NOMO-1 (cell line): ENCODE data around the gene KCNIP4.
"Not testable (repeated sequence)": the region's sequence is repeated elsewhere in the genome, so short reads cannot be mapped to it uniquely, and the experiment has no call there.

Experiments used
- DNase-seq, 2 experiments: peaks; one replicate each; lab custom pipeline; 2025; ENCODE audit not compliant: unreplicated experiment in 2 of 2; lab: John Stamatoyannopoulos, UW

KCNIP4 gene

GRCh38 chr4:21380861-21381260 is 567.7 kb downstream of the KCNIP4 start:
- no peak for DNase-seq

GRCh38 chr4:21377046-21377445 is 571.5 kb downstream of the KCNIP4 start:
- no peak for DNase-seq

- no peak for DNase-seq
Measured at GRCh38 chr4:21376176-21376575, 572.4 kb downstream of the KCNIP4 start.

- no peak for DNase-seq
Measured at GRCh38 chr4:21374641-21375368, 573.8 kb downstream of the KCNIP4 start.

- no peak for DNase-seq
Measured at GRCh38 chr4:21367567-21367966, 581.0 kb downstream of the KCNIP4 start.

- no peak for DNase-seq
Measured at GRCh38 chr4:21366840-21367239, 581.7 kb downstream of the KCNIP4 start.

- no peak for DNase-seq
Measured at GRCh38 chr4:21366312-21366711, 582.3 kb downstream of the KCNIP4 start.

- DNase-seq, result no peak
Measured at GRCh38 chr4:21363701-21364100, 584.9 kb downstream of the KCNIP4 start.

GRCh38 chr4:21352354-21352753 is 596.2 kb downstream of the KCNIP4 start:
- not testable (repeated sequence) for DNase-seq

GRCh38 chr4:21347142-21347541 is 601.4 kb downstream of the KCNIP4 start:
- DNase-seq, result no peak

GRCh38 chr4:21327976-21328700 is 620.4 kb downstream of the KCNIP4 start:
- DNase-seq, result no peak

- no peak for DNase-seq
Measured at GRCh38 chr4:21320034-21320433, 628.5 kb downstream of the KCNIP4 start.

GRCh38 chr4:21307709-21308108 is 640.9 kb downstream of the KCNIP4 start:
- DNase-seq, result no peak

GRCh38 chr4:21304540-21304887 is 644.1 kb downstream of the KCNIP4 start:
- DNase-seq, result no peak

GRCh38 chr4:21290562-21290961 is 658.0 kb downstream of the KCNIP4 start:
- no peak for DNase-seq

GRCh38 chr4:21276046-21276445 is 672.5 kb downstream of the KCNIP4 start:
- no peak for DNase-seq

- DNase-seq, result no peak
Measured at GRCh38 chr4:21271439-21272052, 677.0 kb downstream of the KCNIP4 start.

GRCh38 chr4:21248331-21248730 is 700.2 kb downstream of the KCNIP4 start:
- no peak for DNase-seq

- no peak for DNase-seq
Measured at GRCh38 chr4:21242163-21242562, 706.4 kb downstream of the KCNIP4 start.

GRCh38 chr4:21226637-21227538 is 721.7 kb downstream of the KCNIP4 start:
- no peak for DNase-seq

- DNase-seq, result no peak
Measured at GRCh38 chr4:21211846-21212245, 736.7 kb downstream of the KCNIP4 start.
